ES-I3 (cell line): ENCODE data around the gene HDHD3.
"Not testable (repeated sequence)": the region's sequence is repeated elsewhere in the genome, so short reads cannot be mapped to it uniquely, and the experiment has no call there.

Experiments
- H3K36me3 ChIP-seq: 2 replicates; pipeline ENCODE4 v1.6.1; 2013; ENCODE audit warnings: mild to moderate bottlenecking, low read length, control low read depth, moderate library complexity; ENCODE audit not compliant: insufficient read depth
- H3K4me1 ChIP-seq: 2 replicates; pipeline ENCODE4 v1.6.1; 2013; ENCODE audit warnings: mild to moderate bottlenecking, control low read depth, low read length; ENCODE audit not compliant: insufficient read depth
- H3K9ac ChIP-seq: 2 replicates; pipeline ENCODE4 v1.6.1; 2013; ENCODE audit warnings: low read depth, mild to moderate bottlenecking, low read length, moderate library complexity
- H3K9me3 ChIP-seq: 2 replicates; pipeline ENCODE4 v1.6.1; 2013; ENCODE audit warnings: mild to moderate bottlenecking, low read length, moderate library complexity; ENCODE audit not compliant: control insufficient read depth, insufficient read depth

Gene HDHD3

GRCh38 chr9:113398796-113399195 lies 22.0 kb upstream of the HDHD3 start:
- Histone ChIP-seq H3K9me3 (no peaks in the 10 kb centered on the region; the same call in 1 of the 2 replicates), H3K4me1 (no peaks in the 10 kb centered on the region), H3K9ac (no peak overlapping the region), H3K36me3 (no peaks in the 10 kb centered on the region)

GRCh38 chr9:113397203-113397631 lies 20.4 kb upstream of the HDHD3 start:
- Histone ChIP-seq H3K9me3 (no peaks in the 10 kb centered on the region), H3K4me1 (no peaks in the 10 kb centered on the region), H3K36me3 (no peaks in the 10 kb centered on the region), H3K9ac (no peak overlapping the region)

- no peak overlapping the region for H3K9ac ChIP-seq
- H3K4me1 ChIP-seq: no peaks in the 10 kb centered on the region
- H3K9me3 ChIP-seq: no peaks in the 10 kb centered on the region
- H3K36me3 ChIP-seq: no peaks in the 10 kb centered on the region; the same call in 1 of the 2 replicates
Observed at GRCh38 chr9:113395000-113395861, 18.4 kb upstream of the HDHD3 start.

GRCh38 chr9:113393281-113393680 lies 16.5 kb upstream of the HDHD3 start:
- Histone ChIP-seq H3K9me3 (no peaks in the 10 kb centered on the region), H3K9ac (no peak overlapping the region), H3K36me3 (no peaks in the 10 kb centered on the region; the same call in 1 of the 2 replicates), H3K4me1 (no peaks in the 10 kb centered on the region)

GRCh38 chr9:113391917-113392316 lies 15.1 kb upstream of the HDHD3 start:
- no peaks in the 10 kb centered on the region for H3K4me1 ChIP-seq
- no peak overlapping the region for H3K9ac ChIP-seq
- no peaks in the 10 kb centered on the region; the same call in 1 of the 2 replicates for H3K36me3 ChIP-seq
- H3K9me3 ChIP-seq: no peaks in the 10 kb centered on the region

GRCh38 chr9:113390192-113390960 lies 13.6 kb upstream of the HDHD3 start:
- Histone ChIP-seq H3K9ac (no peak overlapping the region), H3K9me3 (no peaks in the 10 kb centered on the region), H3K36me3 (no peaks in the 10 kb centered on the region; the same call in 1 of the 2 replicates), H3K4me1 (no peaks in the 10 kb centered on the region)

GRCh38 chr9:113389451-113389850 lies 12.7 kb upstream of the HDHD3 start:
- Histone ChIP-seq H3K9ac (no peak overlapping the region), H3K4me1 (no peaks in the 10 kb centered on the region), H3K36me3 (no peaks in the 10 kb centered on the region; the same call in 1 of the 2 replicates), H3K9me3 (no peaks in the 10 kb centered on the region)

- H3K9ac ChIP-seq: no peak overlapping the region
Observed at GRCh38 chr9:113388833-113389232, 12.0 kb upstream of the HDHD3 start.

GRCh38 chr9:113387560-113388230 lies 10.9 kb upstream of the HDHD3 start:
- Histone ChIP-seq H3K9ac (no peak overlapping the region), H3K9me3 (no peaks in the 10 kb centered on the region), H3K4me1 (no peaks in the 10 kb centered on the region), H3K36me3 (no peaks in the 10 kb centered on the region; the same call in 1 of the 2 replicates)

More at GRCh38 chr9:113388833-113389232, 12.0 kb upstream of the HDHD3 start:
- Histone ChIP-seq H3K36me3 (no peaks in the 10 kb centered on the region; the same call in 1 of the 2 replicates), H3K4me1 (no peaks in the 10 kb centered on the region), H3K9me3 (no peaks in the 10 kb centered on the region)

- Histone ChIP-seq H3K4me1 (no peaks in the 10 kb centered on the region), H3K9me3 (no peaks in the 10 kb centered on the region), H3K9ac (no peak overlapping the region), H3K36me3 (no peaks in the 10 kb centered on the region; the same call in 1 of the 2 replicates)
Observed at GRCh38 chr9:113386571-113387393, 10.0 kb upstream of the HDHD3 start.

GRCh38 chr9:113381909-113382411 lies 5.2 kb upstream of the HDHD3 start:
- no peak overlapping the region for H3K9ac ChIP-seq
- H3K36me3 ChIP-seq: no peaks in the 10 kb centered on the region
- H3K4me1 ChIP-seq: no peaks in the 10 kb centered on the region
- H3K9me3 ChIP-seq: no peaks in the 10 kb centered on the region

- not testable (repeated sequence) for H3K9me3 ChIP-seq, H3K36me3 ChIP-seq, H3K9ac ChIP-seq, H3K4me1 ChIP-seq
Observed at GRCh38 chr9:113381441-113381840, 4.7 kb upstream of the HDHD3 start.

GRCh38 chr9:113380869-113381378 lies 4.1 kb upstream of the HDHD3 start:
- H3K9me3 ChIP-seq: no peaks in the 10 kb centered on the region
- H3K4me1 ChIP-seq: no peaks in the 10 kb centered on the region
- H3K9ac ChIP-seq: no peak overlapping the region
- H3K36me3 ChIP-seq: no peaks in the 10 kb centered on the region
